Fibroblast of upper back skin (primary cell): Measurements from ENCODE around the gene ZNF740.
"Not testable (repeated sequence)": the region's sequence is repeated elsewhere in the genome, so short reads cannot be mapped to it uniquely, and the experiment has no call there.

Source experiments
- DNase-seq: peaks from one replicate; pipeline ENCODE4 v3.0.0-alpha.2; 2013

Gene ZNF740

GRCh38 chr12:53180220-53180930, at the start of gene ZNF740, which contains the start of gene CSAD:
Gene ZNF740 (plus strand): TSS chr12:53180722. CDS start chr12:53181984, 1,262 bp downstream.
Gene CSAD (minus strand): TSS chr12:53180925. CDS start chr12:53173470, 7,455 bp downstream.
- DNase-seq = peak; percentile 98

- DNase-seq = no peak
Observed at GRCh38 chr12:53131844-53132243, 48.7 kb upstream of the ZNF740 start.

DNA sequence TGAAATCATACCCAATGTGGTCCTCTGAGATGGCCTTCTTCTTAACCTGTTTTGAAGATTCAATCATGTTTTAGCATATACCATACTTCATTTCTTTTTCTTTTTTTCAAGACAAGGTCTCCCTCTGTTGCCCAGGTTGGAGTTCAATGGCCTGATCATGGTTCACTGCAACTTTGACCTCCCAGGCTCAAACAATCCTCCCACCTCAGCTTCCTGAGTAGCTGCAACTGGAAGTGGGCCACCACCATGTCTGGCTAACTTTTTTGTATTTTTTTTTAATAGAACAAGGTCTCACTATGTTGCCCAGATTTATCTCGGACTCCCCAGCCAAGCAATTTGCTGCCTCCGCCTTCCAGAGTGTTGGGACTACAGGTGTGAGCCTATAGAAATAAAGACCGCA, 46.8 kb upstream of the ZNF740 start:
- DNase-seq = no peak

DNA sequence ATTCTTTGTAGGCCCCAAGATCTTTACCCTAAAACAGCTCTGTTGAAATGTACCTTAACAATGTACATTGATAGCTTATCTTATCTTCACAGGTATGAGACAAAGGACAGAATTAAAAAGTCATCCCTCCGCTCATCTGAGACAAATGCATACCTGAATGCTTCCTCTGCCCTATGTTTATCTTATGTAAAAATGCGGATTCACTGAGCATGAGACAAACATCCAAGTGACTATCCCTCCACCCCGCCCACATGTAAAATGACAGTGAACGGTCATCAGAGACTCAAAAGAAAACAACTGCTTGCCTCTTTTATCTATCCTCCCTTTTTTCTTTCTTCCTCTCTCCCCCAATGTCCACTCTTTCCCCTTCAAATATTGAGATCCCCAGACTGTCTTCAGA, 37.2 kb upstream of the ZNF740 start:
- DNase-seq = no peak

GRCh38 chr12:53145383-53146260, 34.9 kb upstream of the ZNF740 start:
- peak; percentile 19 for DNase-seq

DNA sequence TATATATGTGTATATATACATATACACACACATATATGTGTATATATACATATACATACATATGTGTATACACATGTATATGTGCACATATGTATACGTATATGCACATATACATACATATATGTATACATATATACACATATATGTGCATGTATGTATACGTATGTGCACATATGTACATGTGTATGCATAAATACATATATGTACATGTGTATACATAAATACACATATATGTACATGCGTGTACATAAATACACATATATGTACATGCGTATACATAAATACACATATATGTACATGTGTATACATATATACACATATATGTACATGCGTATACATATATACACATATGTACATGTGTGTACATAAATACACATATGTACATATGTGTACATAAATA, 33.3 kb upstream of the ZNF740 start:
- no peak for DNase-seq

- no peak for DNase-seq
Observed at GRCh38 chr12:53147653-53148052, 32.9 kb upstream of the ZNF740 start.

DNA sequence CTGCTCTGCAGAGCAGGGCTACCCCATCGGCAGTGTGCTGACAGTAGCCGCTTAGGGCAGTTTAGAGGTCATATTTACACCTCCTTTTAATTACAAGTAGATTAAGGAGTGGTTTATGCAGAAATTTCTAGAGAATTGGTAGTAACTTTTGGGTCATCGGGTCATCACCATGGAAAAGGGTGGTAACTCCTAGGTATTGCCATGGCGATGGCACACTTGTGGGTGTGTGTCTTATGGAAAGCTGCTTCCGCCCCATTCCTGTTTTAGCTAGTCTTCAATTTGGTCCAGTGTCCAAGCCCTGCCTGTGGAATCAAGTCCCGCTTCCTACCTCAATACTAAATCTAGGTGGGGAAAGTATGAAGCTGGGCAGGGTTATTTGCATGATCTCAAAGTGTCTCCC, 29.5 kb upstream of the ZNF740 start:
- DNase-seq = no peak

DNA sequence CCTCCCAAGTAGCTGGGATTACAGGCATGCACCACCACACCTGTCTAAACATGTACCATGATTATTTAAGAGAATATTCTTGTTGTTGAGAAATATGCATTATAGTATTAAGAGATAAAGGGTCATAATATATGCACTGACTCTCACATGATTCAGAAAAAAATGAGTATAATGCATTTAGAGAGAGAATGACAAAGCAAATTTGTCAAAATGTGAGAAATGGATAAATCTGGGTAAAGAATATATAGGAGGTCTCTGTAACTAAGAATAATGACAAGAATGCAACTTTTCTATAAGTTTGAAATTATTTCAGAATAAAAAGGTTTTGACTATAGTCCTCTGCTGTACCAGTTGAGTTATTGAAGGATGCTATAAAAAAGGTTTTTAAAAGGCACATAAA, 28.1 kb upstream of the ZNF740 start:
- no peak for DNase-seq

DNA sequence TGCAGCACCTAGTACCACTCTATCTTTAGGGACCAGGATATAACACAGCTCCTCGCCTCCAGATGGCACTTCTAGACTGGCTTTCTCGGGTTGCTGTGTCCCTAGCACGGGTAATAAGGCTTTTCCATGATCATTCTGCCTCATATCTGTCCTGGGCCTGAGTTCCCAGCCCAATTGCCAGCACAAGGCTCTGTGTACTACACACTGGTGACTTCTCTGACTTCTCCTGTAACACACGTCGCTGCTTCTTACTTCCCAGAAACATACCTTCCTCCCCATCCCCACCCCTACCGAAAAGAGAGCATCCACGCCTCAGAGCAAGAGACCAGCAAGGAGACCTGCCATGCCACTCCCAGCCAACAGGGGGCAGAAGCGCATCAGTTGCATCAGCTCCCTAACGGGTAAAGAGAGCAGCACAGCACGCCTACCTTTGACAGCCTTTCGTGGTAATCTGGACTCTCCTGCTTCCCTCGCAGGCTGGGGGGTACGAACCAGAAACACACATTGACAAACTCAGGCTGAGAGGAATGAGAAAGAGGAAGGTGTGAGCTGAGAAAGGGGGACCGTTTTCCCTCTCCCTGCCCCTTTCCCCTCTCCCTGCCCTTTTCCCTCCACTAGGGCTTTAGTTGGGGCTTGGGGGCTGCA, 21.2 kb upstream of the ZNF740 start:
- peak; percentile 84 for DNase-seq

DNA sequence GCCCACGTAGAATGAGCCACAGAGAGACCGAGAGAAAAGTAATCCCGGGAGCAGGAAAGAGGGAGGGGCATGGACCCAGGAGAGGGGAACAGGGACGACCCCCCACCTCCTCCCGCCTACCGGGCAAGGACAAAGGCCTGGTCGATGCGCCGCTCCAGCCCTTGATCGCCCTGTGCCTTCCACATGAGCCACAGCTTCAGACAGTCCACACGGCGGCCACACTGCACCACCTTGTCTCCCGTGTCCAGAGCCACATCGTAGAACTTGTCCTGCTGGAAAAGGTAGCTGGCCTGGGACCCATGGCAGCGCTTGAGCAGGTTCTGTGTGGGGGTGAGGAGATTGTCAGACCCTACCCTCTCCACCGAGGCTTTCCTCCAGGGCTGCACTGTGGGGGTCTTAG, 20.5 kb upstream of the ZNF740 start:
- DNase-seq = no peak

DNA sequence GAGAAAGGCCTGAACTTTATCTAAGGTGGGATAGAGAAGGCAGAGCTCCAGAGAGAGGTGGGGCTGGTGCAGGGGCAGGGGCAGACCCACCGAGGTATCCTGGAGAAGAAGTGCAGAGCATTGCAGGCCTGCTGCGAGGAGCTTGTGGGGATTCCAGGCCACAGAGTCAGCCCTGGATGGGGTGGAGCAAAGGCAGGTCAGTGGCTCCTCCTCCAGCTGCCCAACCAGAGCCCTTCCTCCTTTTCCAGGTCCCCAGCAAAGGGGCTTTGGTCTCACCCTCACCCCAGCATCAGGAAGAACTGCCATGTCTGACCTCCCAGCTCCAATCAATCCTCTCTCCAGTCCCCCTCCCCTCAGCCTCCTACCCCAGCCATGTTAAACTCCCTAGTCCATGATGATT, 19.8 kb upstream of the ZNF740 start:
- DNase-seq = no peak

- no peak for DNase-seq
Observed at GRCh38 chr12:53161119-53161911, 19.2 kb upstream of the ZNF740 start.

DNA sequence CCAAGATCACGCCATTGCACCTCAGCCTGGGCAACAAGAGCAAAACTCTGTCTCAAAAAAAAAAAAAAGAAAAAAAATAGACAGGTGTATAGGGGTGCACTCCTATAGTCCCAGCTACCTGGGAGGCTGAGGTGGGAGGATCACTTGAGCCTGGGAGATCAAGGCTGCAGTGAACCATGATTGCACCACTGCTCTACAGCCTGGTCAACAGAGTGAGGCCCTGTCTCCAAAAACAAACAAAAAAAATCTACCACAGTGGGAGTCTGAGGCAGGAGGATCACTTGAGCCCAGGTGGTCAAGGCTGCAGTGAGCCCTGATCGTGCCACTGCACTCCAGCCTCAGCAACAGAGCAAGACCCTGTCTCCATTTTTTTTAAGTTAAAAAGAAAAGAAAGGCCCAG, 17.5 kb upstream of the ZNF740 start:
- not testable (repeated sequence) for DNase-seq

DNA sequence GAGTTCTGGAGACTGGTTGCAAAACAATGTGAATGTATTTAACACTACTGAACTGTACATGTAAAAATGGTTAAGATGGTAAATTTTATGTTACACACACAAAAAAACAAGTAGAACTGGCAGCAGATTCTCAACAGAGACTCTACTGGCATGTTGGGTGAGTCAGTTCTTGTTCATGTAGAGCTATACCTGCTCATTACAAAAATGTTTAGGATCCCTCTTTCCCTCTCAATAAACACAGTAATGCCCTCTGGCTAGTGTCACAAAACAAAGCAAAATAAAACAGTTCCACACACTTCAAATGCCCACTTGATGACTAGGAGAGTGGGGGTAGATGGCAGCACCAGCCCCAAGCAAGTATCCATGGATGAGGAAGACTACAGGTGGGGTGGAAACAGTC, 13.7 kb upstream of the ZNF740 start:
- no peak for DNase-seq

DNA sequence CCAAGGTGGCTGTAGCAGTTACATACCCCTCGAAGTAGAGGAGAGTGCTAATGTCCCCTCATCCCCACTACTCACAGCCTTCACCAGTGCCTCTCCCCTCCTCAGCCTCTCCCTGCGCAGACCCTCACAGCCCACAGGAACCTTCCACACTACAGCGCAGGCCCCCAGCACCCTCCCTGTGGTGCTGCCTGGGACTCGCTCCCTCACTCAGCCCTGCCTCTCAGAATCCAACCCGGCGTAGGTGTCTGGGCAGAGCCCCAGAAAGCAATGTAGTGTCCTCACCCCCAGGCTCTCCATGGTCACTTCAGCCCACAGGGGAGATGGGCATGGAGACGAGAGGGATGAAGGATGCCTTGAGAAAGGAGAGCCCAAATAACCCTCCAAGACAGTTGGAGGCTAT, 10.9 kb upstream of the ZNF740 start:
- no peak for DNase-seq

GRCh38 chr12:53170215-53170614, 10.3 kb upstream of the ZNF740 start:
- no peak for DNase-seq

- no peak for DNase-seq
Observed at GRCh38 chr12:53170876-53171724, 9.4 kb upstream of the ZNF740 start.

DNA sequence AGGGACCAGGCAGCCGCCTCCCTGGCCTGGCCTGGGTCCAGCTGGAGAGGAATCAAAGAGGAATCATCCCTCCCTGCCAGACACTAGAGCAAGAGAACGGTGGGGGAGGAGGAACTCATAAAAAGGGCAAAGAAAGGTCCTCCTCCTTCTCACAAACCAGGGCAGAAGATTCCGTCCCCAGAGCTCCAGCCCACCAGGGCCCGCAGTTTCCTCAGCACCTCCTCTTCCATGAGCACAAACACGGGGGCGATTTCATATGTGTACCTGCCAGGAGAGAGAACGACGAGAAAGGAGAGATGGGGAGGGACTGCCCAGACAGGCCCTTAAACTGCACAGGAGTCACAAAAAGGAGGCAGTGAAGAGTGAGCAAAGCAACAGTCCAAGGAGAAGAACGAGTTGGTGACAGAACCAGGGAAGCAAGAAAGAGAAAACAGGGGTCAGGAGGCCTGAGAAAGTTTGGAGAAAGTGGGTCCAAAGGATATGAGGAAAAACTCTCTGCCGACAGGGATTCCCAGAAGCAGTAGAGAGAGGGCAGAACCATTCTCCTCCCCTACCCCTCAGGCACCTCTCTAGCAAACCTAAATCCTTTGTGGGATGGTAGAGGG, 8.7 kb upstream of the ZNF740 start:
- DNase-seq = peak; percentile 32

- peak; percentile 83 for DNase-seq
Observed at GRCh38 chr12:53172352-53172751, 8.2 kb upstream of the ZNF740 start.

GRCh38 chr12:53173085-53173715, 7.3 kb upstream of the ZNF740 start:
- DNase-seq = peak; percentile 18
